A673 (cell line): ENCODE data around the gene LGALS13. TPM values are rescaled to one million over a fixed set of nuclear protein-coding genes. Genes with fewer than 3 reads are reported as not detected.
"Not testable (repeated sequence)": the region's sequence is repeated elsewhere in the genome, so short reads cannot be mapped to it uniquely, and the experiment has no call there.

Experiments
- BruUV-seq: library from RNA; stranded (reverse); fragments of 400-500 nt; replicated peaks from 2 replicates; lab custom pipeline; 2021; lab: Mats Ljungman, UMichigan
- CTCF ChIA-PET: fragments of 300-600 bp; sonication (Branson Sonifier 250); formaldehyde crosslinking; loops from one replicate; lab custom pipeline; 2022; ENCODE audit warnings: antibody characterized with exemption; lab: Charles Lee
- POLR2A ChIA-PET: fragments of 300-600 bp; sonication (Branson Sonifier 250); formaldehyde crosslinking; loops from one replicate; lab custom pipeline; 2022; ENCODE audit warnings: antibody characterized with exemption; ENCODE audit not compliant: low non-redundant PET; lab: Charles Lee
- DNase-seq: peaks from one replicate; pipeline ENCODE4 v3.0.0-alpha.2; 2015; ENCODE audit warnings: low spot score
- H3K27ac ChIP-seq: fragments of 200-600 bp; sonication (generic); 2 replicates; pipeline ENCODE4 v1.5.1; 2016; ENCODE audit warnings: mixed run types, low read depth, mild to moderate bottlenecking, mixed read lengths, antibody characterized with exemption, low read length; ENCODE audit not compliant: poor library complexity, severe bottlenecking
- H3K27me3 ChIP-seq: fragments of 200-600 bp; sonication (generic); replicated peaks from 2 replicates; pipeline ENCODE4 v1.6.1; 2017; ENCODE audit warnings: mixed run types, low read depth, mild to moderate bottlenecking, mixed read lengths, antibody characterized with exemption, low read length; ENCODE audit not compliant: insufficient read depth, poor library complexity
- H3K36me3 ChIP-seq: fragments of 200-600 bp; sonication (generic); 2 replicates; pipeline ENCODE4 v1.6.1; 2016; ENCODE audit warnings: mixed run types, mild to moderate bottlenecking, mixed read lengths, antibody characterized with exemption, low read length; ENCODE audit not compliant: insufficient read depth, poor library complexity, severe bottlenecking
- H3K4me1 ChIP-seq: fragments of 200-600 bp; sonication (generic); 2 replicates; pipeline ENCODE4 v1.6.1; 2017; ENCODE audit warnings: mixed run types, mild to moderate bottlenecking, mixed read lengths, antibody characterized with exemption, low read length; ENCODE audit not compliant: insufficient read depth, poor library complexity, severe bottlenecking
- H3K4me3 ChIP-seq: fragments of 200-600 bp; sonication (generic); 2 replicates; pipeline ENCODE4 v1.5.1; 2016; ENCODE audit warnings: low read depth, mixed run types, mild to moderate bottlenecking, mixed read lengths, low read length; ENCODE audit not compliant: poor library complexity, severe bottlenecking
- H3K9me3 ChIP-seq: fragments of 200-600 bp; sonication (generic); 2 replicates; pipeline ENCODE4 v1.6.1; 2016; ENCODE audit warnings: mixed run types, low read depth, mild to moderate bottlenecking, mixed read lengths, antibody characterized with exemption, low read length; ENCODE audit not compliant: poor library complexity, severe bottlenecking
- EZH2 ChIP-seq: fragments of 200-600 bp; sonication (generic); IDR thresholded peaks from 2 replicates; pipeline ENCODE4 v1.6.1; 2017; ENCODE audit warnings: borderline replicate concordance, low read depth, mild to moderate bottlenecking, mixed read lengths, antibody characterized with exemption, low read length; ENCODE audit not compliant: poor library complexity, severe bottlenecking
- intact Hi-C: fragments of 100-400 bp; cut with micrococcal nuclease; formaldehyde crosslinking; loops from one replicate; pipeline ENCODE4 v1.10.0; 2022; ENCODE audit not compliant: unreplicated experiment
- total RNA-seq: library from RNA; stranded (reverse); gene quantifications from 2 replicates; pipeline ENCODE4 v1.2.3, GENCODE V29; 2021
- TF ChIP-seq, protein P1 (sequence below): fragments of 300-800, 200-600 bp; sonication (generic); conservative IDR thresholded peaks from 2 replicates; pipeline ENCODE4 v1.5.1; 2017; ENCODE audit warnings: low read depth, mild to moderate bottlenecking, antibody characterized with exemption, low read length, moderate library complexity, mixed read lengths

The LGALS13 gene
- total RNA-seq, 1 experiment from 2014 or later, result not detected

DNA sequence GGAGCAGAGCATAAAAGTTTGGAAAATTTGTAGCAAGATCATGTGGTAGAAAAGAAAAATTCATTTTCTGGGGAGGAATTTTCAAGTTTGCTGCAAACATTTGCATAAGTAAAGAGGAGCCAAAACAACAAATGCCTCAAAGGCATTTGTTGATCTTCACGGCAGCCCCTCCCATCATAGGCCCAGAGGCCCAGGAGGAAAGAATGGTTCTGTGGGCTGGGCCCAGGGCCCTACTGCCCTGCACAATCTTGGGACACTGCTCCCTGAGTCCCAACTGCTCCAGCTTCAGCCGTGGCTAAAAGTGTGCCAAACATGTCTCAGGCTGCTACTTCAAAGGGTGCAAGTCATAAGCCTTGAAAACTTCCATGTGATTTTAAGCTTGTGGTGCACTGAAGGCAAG is 11.3 kb downstream of the LGALS13 start:
- Histone ChIP-seq H3K4me1 (no peaks in the 10 kb centered on the region), H3K27me3 (peaks cover 14% of the 10 kb centered on the region), H3K4me3 (no peak overlapping the region), H3K36me3 (no peaks in the 10 kb centered on the region), H3K9me3 (no peaks in the 10 kb centered on the region), H3K27ac (no peak overlapping the region)
- no peak for DNase-seq
- TF ChIP-seq, protein P1, sequence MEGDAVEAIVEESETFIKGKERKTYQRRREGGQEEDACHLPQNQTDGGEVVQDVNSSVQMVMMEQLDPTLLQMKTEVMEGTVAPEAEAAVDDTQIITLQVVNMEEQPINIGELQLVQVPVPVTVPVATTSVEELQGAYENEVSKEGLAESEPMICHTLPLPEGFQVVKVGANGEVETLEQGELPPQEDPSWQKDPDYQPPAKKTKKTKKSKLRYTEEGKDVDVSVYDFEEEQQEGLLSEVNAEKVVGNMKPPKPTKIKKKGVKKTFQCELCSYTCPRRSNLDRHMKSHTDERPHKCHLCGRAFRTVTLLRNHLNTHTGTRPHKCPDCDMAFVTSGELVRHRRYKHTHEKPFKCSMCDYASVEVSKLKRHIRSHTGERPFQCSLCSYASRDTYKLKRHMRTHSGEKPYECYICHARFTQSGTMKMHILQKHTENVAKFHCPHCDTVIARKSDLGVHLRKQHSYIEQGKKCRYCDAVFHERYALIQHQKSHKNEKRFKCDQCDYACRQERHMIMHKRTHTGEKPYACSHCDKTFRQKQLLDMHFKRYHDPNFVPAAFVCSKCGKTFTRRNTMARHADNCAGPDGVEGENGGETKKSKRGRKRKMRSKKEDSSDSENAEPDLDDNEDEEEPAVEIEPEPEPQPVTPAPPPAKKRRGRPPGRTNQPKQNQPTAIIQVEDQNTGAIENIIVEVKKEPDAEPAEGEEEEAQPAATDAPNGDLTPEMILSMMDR, result no peak
- TF ChIP-seq EZH2, result no peak
- BruUV-seq, result no TSS peak
- POLR2A ChIA-PET, result no interaction called here
- intact Hi-C loops, result no loop called here
- CTCF ChIA-PET, result no interaction called here

GRCh38 chr19:39617745-39618144 is 15.4 kb downstream of the LGALS13 start:
- intact Hi-C loops, result no loop called here
- Histone ChIP-seq H3K36me3 (no peaks in the 10 kb centered on the region), H3K27me3 (peaks cover 11% of the 10 kb centered on the region), H3K4me1 (no peaks in the 10 kb centered on the region), H3K27ac (no peak overlapping the region), H3K9me3 (no peaks in the 10 kb centered on the region), H3K4me3 (no peak overlapping the region)
- CTCF ChIA-PET, result no interaction called here
- TF ChIP-seq, protein P1, result no peak
- TF ChIP-seq EZH2, result no peak
- no TSS peak for BruUV-seq
- no peak for DNase-seq
- POLR2A ChIA-PET, result no interaction called here

GRCh38 chr19:39623946-39624345 is 21.6 kb downstream of the LGALS13 start:
- intact Hi-C loops, result no loop called here
- ChIA-PET POLR2A (no interaction called here), CTCF (no interaction called here)
- TF ChIP-seq EZH2, result no peak
- TF ChIP-seq, protein P1, result no peak
- Histone ChIP-seq H3K27me3 (peaks cover 40% of the 10 kb centered on the region), H3K36me3 (no peaks in the 10 kb centered on the region), H3K4me1 (no peaks in the 10 kb centered on the region), H3K9me3 (no peaks in the 10 kb centered on the region), H3K4me3 (no peak overlapping the region), H3K27ac (no peak overlapping the region)
- BruUV-seq, result no TSS peak
- DNase-seq, result no peak

GRCh38 chr19:39627631-39628030 is 25.3 kb downstream of the LGALS13 start:
- H3K27ac ChIP-seq, BruUV-seq, H3K4me1 ChIP-seq, DNase-seq, intact Hi-C loops, H3K9me3 ChIP-seq, POLR2A ChIA-PET, H3K4me3 ChIP-seq, H3K36me3 ChIP-seq: not testable (repeated sequence)
- H3K27me3 ChIP-seq, result peaks cover 49% of the 10 kb centered on the region
- CTCF ChIA-PET, result interaction anchor here (0.5 kb wide), 1 partner anchor 76 kb away, joined by 6 read pairs; no protein-coding TSS in a partner anchor
